Globus pallidus (tissue), 1 donor: ENCODE data around the gene LUZP2.
"Not testable (repeated sequence)": the region's sequence is repeated elsewhere in the genome, so short reads cannot be mapped to it uniquely, and the experiment has no call there.

Source experiments
- DNase-seq: peaks from one replicate; pipeline ENCODE4 v3.0.0-alpha.2; 2015; ENCODE audit warnings: low spot score

LUZP2 gene

DNA sequence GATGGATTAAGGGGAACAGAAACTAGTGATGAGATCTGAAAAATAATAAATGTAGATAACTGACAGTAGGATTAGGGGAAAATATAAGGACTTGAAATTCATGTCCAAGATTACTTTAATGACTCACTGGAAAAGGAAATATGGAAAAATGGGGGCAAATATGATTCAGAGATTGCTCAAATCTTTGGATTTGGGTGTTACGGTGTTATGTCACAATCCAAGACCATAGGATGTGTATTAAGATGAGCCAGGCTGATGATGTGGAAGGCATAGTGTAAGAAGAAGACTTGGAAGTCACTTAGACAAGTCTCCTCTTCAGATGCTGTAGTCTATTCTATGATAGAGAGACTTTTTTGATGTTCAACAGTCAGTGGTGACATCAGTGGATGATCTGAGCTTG lies 323.7 kb downstream of the LUZP2 start:
- DNase-seq, result no peak

- DNase-seq, result no peak
These were observed 332.2 kb downstream of the LUZP2 start for GRCh38 chr11:24828938-24829605.

- no peak for DNase-seq
These were observed 336.7 kb downstream of the LUZP2 start for GRCh38 chr11:24833573-24833972.

DNA sequence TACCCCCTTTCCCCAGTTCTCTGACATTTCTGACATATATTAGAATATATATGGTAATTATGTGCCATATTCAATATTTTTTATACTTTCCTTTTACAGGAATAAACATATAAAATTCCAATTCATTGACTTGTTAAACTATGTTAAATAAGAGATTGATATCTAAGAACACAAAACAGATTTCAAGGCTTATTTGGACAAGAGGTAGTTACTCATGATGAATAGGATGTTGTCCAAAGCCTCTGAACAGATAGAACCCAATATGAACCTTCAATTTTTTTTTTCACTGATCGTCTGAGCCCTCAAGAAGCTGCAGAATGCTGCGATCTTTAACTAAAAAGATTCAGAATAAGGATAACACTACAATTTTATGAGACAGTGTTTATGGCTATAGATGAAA lies 340.3 kb downstream of the LUZP2 start:
- DNase-seq, result no peak

DNA sequence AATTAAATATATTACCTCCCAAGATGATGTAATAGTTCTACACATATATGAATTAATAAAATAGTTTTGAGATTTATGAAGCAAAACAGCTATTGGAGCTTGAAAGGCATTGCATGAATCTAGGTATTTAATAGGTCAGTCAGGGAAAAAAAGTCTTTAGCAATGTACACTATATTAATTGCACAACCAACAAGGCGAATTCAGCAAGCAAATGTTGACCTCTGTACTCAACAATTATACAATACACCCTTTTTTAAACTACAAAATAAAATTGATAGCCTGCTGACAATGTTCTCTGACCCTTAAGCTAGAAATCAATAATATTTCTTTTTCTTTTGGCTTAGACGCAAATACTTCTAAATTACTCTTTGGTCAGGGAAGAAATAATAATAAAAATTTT lies 345.5 kb downstream of the LUZP2 start:
- DNase-seq, result no peak

DNA sequence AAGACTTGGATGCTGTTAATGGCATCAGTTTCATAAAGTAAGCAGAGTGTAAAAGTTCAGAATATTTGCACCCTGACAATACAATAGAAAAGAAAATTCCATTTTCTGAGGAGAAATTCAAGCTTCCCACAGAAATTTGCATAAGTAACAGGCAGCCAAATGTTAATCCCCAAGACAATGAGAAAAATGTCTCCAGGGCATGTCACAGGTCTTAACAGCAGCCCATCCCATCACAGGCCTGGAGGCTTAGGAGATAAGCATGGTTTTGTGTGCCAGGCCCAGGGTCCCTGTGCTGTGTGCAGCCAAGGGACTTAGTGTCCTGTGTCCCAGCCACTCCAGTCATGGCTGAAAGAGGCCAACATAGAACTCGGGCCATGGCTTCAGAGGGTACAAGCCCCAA lies 347.6 kb downstream of the LUZP2 start:
- no peak for DNase-seq

DNA sequence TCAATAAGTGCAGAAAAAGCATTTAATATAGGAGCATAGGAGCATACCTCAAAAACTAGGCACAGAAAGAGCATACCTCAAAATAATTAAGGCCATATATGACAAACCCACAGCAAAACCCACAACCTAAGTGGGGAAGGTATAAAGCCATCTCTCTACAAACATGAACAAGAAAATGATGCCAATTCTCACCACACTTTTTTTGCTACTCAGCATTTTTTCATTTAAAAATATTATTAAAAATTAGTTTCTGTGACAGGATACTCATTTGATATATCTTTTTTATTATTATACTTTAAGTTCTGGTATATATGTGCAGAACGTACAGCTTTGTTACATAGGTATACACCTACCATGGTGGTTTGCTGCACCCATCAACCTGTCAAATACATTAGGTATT lies 352.0 kb downstream of the LUZP2 start:
- no peak for DNase-seq

GRCh38 chr11:24855951-24856350 lies 359.1 kb downstream of the LUZP2 start:
- no peak for DNase-seq

- DNase-seq, result no peak
These were observed 363.0 kb downstream of the LUZP2 start for GRCh38 chr11:24859801-24860300.

GRCh38 chr11:24861440-24861839 lies 364.6 kb downstream of the LUZP2 start:
- no peak for DNase-seq

DNA sequence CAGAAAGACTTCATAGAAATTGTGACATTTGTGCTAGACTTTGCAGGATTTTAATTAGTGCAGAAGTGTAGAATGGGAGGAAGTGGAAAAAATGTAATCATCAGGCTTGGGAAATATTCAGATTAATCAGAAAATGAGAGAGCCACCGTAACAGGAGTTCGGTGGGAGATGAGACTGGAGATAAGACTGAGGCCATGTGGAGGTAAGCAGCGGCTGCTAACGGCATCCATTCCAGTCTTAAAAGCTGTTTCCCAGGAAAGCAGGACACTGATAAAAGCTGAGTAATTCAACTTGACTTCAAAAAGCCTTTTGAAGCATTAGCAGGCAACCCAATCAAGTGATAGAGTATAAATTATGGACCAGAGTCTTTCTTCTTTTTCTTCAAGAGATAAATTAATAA lies 369.9 kb downstream of the LUZP2 start:
- DNase-seq, result no peak

DNA sequence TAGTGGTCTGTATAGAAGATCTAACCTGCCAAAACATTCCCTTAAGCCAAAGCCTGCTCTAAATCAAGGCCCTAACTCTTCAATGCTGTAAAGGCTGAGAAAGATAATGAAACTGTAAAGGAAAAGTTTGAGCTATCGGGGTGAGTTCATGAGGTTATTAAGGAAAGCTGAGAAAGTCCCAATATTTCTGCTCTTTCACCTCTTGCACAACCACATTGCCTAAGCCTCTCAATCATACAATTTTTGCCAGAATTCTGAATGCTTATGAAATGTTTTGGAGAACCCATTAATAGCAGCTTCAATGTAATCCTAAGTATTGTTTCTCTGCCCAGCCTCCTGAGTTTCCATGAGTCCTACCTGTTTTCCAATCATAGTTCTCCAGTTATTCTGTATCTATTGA lies 373.2 kb downstream of the LUZP2 start:
- DNase-seq, result no peak

DNA sequence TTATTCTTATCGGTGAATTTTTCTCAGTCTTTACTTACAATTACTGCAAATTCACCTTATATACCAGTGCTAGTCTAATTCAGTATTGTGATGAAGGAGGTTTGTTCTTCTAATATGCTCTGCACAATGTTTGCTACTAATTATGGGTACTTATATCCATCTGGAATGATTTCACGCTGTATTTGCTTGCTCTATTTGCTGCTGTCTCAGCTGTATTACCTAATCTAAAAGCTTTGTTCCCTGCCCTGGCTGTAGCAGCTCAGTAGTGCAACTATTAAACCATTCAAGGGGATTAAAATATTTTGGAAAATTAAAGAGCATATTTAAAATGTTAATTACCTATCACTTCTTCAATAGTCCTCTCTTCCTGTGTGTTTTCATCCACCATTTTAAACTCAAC lies 375.3 kb downstream of the LUZP2 start:
- DNase-seq, result no peak

DNA sequence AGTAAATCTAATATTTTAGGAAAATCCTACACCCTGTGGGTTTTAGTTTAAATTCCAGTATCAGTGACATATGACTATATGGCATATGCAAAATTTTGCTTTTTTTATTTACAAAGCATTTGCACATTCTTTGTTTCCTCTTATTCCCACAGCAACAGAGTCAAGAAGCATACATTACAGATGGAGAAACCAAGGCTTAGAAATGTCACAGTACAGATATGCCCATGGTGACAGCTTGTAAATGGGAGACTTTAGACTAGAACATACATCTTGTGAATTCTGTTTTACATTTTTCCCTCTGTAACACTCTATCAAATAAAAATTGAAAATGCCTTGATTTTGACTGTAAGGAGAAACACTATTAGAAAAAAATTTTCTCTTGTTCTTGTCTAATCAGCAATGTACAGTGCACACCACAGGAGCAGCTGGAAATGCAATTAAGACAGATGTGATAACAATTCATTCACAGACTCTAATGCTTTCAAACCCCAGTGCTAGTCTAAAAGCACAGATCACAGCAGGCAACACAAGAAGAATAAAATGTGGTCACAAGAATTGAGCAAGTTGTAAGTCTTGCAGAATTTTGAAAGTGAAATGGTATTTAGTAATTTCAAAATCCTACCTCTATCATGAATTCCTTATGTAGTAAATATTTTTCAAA lies 375.9 kb downstream of the LUZP2 start:
- no peak for DNase-seq

- no peak for DNase-seq
These were observed 384.1 kb downstream of the LUZP2 start for GRCh38 chr11:24880962-24881361.

- DNase-seq, result no peak
These were observed 388.8 kb downstream of the LUZP2 start for GRCh38 chr11:24885580-24886173.

- DNase-seq, result no peak
These were observed 390.2 kb downstream of the LUZP2 start for GRCh38 chr11:24886880-24887619.

DNA sequence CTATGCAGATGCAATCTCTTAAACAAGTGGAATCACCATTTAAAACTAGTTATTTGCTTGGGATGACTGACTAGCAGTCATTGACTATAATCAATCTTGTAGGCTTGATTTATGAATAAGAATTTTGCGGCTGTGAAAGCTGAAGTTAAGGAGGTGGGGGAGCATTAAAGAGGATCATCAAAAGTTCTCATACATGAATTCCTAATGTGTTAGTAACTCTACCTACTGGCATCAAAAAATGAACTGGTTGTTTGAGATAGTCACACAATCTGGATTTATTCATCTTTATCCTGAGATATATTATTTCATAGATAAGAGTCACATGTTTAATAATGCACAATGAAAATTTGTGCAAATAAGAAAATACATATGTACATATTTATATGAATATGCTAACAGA lies 393.6 kb downstream of the LUZP2 start:
- no peak for DNase-seq

GRCh38 chr11:24891845-24892492 lies 395.1 kb downstream of the LUZP2 start:
- DNase-seq, result not testable (repeated sequence)

DNA sequence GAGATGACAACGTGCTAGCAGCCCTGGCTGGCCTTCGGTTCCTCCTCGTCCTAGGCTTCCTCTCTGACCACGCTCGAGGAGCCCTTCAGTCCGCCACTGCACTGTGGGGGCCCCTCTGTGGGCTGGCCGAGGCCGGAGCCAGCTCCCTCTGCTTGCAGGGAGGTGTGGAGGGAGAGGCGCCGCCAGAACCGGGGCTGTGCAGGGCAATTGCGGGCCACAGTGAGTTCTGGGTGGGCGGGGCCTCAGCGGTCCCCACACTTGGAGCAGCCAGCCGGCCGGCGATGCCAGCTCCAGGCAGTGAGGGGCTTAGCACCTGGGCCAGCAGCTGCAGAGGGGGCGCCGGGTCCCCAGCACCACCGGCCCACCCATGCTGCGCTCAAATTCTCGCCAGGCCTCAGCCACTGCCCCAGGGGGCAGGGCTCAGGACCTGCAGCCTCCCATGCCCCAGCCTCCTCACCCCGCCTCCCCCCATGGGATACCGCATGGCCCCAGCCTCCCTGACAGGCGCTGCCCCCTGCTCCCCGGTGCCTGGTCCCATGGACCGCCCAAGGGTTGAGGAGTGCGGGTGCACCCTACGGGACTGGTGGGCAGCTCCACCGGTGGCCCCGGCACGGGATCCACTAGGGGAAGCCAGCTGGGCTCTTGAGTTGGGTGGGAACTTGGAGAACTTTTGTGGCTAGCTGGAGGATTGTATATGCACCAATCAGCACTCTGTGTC lies 399.4 kb downstream of the LUZP2 start:
- DNase-seq, result no peak

DNA sequence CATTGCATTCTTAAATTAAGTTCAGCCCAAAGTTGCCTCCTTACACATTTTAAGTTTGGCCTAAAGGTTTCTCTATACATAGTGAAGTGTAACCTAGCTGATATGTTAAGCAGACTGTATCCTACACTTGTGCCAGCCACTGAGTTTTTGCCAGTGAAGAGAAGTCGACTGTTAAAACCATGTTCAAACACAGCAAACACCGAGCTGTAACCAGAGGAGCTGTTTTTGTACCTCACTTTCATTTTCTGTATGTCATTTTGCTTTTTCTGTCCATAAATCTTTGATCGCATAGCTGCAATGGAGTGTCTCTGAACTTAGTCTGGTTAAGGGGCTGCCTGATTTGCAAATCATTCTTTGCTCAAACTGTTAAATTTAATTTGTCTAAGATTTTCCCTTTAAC lies 403.7 kb downstream of the LUZP2 start:
- no peak for DNase-seq
